ENCODE results near the gene FMNL1.
A peak's percentile ranks its signal among the peaks of the same experiment; 100 is the strongest.

The FMNL1 gene

DNA sequence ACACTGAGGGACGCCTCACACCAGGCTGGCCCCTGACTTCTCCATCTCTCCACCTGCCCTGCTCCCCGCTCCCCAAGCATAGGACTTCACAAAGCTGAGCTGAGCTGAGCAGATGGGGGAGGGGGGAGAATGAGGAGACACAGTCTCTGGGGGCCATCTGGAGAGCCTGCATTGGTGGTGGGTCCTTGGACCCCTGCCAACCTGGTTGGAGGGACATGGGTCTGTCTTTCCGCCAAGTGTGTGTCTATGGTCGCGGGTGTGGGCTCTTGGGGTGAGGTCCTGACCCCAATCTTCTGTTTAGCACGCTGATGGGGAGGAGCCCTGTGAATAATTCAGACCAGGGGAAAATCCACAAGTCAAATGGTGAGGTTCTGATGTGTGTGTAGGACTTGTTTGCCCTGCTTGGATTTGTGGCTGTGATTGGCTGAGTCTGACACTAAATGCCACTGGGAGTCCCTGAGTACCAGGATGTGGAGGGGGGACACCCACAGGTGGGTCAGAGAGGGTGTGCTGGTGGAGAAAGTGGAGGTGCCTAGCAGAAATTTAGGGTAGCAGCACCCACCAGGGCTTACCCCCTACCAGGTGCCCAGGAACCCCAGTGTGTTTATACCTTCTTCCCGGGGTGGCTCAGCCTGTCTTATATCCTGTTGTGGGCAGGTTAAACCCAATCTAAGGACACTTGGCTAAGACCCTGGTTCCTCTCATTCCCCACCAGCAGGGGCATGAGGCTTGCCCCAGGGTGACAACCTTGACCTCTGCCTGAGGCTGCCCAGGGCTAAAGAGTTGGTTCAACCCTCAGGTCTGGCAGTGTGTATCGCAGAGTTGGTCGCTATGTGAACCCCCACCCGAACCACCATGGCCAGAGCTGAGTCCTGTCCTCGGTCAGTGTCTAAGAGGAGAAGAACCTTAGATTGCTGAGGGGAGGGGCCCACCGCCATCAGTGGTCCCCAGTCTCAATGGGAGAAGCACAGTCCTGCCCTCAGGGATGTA is 2.1 kb downstream of the FMNL1 start:
- peak; percentile 62 for DNase-seq

DNA sequence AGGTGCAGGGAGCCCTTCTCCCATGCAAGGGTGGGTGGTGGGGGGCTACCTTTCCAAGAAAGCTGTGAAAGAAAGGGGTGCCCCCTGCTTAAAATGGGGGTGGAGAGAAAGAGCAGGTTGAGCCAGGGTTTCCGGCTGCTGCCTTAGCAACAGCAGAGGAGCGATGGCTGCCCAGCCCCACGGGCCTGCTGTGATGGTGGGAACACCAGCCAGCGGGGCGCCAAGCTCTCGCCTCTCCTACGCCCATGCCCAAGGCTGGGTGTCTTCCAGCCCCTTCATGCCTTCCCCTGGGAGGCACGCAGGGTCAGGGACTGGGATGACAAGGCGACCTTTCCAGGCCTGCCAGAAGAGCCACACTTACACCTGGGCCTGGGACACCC is 3.0 kb downstream of the FMNL1 start:
- peak; percentile 61 for DNase-seq

DNA sequence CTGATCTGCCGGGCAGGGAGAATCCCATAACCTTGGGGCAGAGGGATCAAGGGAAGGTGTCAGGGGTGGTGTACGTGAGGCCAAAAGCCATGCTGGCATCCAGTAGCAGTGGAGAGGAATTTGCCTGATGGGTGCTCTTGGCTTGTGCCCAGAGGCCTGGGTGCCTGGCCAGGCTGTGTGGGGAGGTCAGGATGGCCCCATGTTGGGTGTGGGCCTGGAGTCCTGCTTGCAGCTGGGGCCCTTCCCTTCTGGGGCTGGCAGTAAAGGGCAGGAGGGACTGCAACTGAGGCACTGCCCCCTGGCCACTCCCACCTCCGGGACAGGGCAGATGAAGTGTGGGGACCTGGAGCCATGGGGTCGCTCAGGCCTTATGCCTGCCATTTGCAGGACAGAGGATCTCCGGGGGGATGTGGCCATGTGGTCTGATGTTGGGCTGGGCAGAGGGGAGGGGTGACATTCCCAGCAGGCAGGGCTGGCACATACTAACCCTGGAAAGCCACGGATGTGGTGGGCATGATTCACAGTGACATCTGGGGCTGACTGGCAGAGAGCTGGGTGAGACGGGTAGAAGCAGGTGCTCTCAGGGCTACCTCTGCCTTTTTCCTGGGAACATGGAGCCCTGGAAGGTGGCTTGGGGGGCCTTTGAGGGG is 3.5 kb downstream of the FMNL1 start:
- peak; percentile 78 for DNase-seq

DNA sequence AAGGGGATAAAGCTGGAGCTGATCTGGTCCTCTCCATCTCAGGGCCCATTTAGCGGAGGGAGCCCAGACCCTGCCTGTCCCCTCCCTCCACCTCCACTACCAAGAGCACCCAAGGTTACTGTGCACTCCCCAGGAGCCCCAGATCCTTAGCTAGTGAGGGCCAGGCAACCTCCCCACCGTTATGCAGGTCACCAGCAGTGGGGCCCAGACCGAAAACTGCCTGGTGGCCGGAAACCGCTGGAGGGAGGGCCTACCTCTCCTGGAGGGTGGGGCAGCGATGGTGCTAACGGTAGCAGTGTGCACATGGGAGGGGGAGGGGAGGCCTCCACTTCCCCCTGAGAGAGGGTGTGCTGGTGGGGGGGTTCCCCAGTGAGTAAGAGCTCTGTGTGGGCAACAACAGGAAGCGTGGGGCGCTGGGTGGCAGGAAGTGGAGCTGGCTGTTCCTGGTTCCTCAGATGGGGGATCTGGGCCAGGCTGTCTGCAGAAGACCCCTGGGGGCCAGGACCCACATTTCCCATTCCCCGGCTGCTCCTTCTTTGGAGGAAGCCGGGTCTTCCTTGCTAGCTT is 4.4 kb downstream of the FMNL1 start:
- DNase-seq = peak; percentile 99

DNA sequence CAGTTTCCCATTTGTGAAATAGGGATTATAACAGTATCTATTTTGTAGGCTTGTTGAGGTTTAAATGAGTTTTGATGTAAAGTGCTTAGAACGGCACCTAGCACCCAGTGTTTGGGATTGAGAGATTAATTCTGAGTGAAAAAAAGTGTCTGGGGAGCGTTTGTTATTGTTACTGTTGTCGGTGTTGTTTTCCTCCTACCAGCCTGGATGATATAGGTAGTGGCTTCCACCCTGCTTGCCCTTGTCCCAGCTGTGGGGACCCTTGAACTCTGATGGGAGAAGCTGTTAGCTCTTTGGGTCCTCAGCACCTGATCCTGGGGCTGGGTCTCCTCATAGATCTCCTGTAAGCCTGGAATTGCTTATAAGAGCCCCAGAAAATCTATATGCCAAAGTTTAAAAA is 4.9 kb downstream of the FMNL1 start:
- peak; percentile 30 for DNase-seq

DNA sequence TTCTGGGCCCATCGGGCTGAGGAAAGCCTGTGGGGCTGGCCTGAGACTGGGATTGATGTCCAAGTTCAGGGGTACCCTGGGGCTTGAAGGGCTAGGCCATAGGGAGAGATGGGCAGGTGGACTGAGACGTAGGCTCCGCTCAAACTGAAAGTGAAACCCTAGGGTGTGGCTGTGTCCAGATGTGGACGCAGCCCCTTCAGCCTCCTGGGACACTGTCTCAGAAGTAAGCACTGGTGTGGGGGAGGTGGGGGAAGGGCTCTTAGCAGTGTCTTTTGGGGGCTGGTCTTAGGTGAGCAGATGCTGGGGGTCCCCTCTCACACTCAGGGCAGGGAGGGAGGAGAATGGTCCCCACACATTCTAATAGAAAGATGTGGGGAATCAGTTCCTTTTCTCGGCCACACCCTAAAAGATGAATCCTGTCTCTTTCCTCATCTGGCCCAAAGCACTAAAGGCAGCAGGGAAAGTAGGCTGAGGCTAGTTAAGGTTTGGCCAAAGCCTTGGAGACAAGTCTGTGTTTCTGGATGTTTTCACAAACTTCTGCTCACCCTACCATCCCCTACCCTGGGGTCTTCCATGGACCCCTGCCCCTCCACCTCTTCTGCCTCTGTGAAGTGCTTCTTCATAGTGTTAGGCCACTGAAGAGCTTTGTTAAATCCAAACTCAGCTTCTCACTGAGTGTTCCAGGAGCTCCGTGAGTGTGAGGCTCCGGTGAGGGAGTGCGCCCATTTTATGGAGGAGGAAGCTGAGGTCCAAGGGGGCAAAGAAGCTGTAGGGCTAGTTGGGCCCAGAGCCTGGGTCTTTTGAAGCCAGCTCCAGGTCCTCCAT is 5.6 kb downstream of the FMNL1 start:
- DNase-seq = peak; percentile 48

DNA sequence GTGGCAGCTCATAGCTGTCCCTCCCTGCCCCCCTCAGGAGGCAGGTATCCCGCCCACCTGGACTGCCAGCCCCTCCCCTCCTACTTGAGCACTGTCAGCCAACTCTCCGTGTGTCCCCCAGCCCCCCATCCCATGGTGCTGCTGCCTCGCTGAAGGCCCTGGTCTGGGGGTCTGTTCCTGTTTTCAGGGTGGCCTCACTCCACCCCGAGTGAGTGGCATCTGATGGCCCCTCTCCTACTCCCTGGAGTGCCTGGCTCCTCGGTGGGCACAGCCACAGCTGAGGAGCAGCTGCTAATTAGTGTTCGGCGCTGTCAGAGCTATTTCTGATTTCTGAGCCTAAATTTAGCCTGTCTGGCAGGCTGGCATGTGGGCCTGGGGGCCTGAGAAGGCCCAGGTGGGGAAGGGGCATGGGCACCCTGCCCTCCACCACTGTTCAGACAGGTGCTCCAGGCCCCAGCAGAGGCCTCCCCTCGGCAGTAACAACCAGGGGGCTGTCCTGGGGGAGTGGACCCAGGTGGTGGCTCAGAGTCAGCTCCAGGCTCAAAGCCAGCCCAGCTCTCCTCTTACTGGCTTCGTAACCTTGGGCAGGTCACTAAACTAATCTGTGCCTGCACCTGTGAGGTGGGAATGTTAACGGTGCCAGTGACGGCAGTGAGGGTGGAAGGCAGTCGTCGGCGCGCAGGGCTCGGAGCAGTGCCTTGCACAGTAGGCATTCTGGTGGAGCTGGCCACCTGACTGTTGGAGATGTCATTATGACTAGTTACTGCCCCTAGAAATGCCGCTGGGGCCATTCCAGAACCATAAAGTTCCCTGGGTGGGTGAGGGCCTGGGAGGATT is 6.5 kb downstream of the FMNL1 start:
- DNase-seq = peak; percentile 55

DNA sequence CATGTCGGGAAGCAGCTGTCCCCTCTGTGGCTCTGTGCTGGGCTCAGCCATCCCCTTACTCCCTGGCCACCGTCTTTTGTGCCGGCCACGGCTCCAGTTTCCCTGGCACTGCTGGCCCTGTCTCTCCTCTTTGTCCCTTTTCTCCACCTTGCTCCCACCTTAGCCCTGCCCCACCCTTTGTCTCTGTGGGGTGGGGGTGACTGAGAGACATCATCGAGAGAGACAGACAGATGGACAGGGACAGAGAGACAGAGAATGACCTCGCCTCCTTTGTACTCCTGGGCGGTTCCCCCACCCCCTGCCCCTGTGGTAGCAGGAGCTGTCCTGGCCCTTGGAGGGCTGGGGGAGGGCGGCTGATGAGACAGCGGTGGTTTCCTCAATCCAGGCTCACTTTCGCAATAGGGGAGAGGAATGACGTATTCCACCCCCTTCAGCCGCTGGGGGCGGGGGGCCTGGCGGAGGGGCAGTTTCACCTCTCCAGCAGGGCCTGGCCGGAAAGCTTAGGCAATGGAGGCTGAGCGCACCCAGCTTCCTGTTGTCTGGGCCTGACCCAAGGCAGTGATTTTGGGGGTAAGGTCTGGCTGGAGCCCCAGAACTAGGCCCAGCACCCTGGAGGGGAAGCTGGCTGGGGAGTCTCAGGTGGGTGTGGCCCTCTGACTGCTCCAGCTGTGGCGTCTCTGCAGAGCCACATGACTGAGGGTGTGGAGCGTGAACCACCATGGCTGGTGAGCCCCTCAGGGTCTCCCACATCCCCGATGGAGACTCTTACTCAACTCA is 7.3 kb downstream of the FMNL1 start:
- peak; percentile 85 for DNase-seq

DNA sequence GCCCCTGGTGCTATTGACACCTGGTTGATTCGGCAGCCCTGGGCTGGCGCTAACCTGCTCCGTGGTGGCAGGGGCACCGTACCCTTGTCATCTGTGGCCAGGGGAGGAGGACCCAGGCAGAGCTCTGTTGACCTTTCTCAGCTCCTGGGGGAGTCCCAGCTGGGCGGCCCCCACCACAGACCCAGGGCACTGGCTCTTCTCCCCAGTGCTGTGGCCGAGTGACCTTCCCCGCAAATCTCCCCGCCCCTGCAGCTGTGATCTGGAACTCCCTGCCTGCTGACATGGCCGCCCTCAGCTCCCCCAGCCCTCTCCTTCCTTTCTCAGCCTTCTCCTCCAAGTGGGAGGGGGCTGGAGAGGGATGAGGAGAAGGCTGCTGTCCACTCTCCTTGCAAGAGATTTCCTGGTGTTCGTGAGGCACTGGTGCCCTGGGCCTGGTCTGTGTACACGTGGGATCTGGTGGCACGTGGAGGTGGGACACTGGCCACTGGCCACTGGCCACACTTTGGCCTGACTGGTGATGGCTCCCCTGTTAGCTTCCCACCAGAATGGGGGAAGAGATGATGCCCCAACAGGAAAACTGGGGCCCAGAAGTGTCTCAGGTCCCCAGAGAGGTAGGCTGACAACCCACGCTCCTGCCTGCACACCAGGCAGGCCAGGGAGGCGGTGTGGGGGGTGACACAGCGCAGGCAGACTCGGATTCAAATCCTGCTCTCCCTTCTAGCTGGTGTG is 8.2 kb downstream of the FMNL1 start:
- DNase-seq = peak; percentile 18

DNA sequence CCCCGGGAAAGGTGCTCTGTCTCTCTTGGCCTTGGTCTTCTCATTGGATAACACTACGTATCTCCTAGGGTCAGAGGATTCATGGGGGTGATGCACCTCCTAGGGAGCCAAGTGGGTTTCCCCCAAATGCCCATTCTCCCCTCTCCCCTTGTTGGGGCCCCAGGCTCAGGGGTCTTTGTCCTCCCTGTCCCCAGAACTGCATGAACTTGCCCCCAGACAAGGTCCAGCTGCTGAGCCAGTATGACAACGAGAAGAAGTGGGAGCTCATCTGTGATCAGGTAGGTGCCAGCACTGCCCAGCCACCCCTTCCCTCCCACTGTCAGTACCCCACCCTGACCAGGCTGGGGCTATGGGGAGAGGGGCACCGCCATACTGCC is 8.7 kb downstream of the FMNL1 start:
- DNase-seq = no peak

DNA sequence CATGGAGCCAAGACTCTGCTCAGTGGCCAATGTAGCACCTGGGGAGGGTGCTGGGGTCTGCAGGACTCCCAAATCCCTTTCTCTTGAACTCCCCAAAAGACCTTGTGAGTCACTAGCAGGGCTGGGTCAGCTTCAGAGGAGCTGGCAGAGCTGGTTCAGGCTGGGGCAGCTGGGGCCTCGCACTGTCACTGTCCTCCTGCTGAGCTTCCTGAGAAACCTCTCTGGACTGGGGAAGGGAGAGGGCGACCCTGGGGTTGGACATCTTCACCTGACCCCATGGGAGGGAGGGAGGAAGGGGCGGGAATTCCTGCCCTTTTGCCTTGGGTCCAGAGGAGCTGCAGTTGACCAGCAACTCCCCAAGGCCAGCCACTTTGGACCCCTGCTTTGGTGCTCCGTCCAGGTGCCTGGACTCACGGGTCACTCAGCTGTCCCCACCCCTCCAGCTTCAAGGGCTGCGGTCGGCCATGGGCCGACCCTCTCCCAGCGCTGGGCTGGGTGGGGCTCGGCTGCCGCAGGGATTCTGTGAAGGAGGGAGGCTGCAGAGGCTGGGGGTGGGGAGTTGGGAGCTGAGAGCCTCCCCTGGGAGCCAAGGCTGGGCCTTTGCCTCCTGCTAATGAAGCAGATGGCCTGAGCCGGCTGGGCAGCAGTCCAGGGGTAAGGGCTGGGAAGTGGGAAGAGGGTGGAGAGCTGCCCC is 9.2 kb downstream of the FMNL1 start:
- DNase-seq = peak; percentile 22

DNA sequence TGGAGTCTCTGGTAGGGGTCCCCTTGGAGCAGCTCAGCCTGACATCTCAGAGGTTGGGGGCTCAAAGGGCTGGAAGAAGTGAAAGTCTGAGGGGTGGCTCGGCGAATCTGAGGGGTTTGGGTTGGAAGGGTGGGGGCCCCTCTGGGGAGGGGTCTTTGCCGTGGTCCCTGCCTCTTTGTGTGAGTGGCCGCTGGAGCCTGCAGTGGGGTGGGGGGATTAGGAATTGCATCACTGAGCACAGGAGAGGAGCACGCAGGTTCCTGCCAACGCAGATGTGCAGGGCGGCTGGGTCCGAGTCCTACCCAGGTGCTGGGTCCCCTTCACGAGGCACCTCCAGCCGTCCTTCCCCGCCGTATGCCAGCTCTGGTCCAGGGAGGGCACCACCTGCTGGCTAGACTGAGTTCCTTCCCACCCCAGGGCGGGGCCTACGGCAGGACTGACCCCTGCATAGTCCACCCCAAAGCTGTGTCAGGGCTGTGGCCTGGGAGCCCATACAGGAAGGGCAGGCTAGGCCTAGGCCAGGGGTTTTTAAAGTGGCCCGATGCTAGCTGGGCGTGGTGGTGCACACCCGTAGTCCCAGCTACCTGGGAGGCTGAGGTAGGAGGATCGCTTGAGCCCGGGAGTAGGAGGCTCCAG is 9.9 kb downstream of the FMNL1 start:
- peak; percentile 60 for DNase-seq

DNA sequence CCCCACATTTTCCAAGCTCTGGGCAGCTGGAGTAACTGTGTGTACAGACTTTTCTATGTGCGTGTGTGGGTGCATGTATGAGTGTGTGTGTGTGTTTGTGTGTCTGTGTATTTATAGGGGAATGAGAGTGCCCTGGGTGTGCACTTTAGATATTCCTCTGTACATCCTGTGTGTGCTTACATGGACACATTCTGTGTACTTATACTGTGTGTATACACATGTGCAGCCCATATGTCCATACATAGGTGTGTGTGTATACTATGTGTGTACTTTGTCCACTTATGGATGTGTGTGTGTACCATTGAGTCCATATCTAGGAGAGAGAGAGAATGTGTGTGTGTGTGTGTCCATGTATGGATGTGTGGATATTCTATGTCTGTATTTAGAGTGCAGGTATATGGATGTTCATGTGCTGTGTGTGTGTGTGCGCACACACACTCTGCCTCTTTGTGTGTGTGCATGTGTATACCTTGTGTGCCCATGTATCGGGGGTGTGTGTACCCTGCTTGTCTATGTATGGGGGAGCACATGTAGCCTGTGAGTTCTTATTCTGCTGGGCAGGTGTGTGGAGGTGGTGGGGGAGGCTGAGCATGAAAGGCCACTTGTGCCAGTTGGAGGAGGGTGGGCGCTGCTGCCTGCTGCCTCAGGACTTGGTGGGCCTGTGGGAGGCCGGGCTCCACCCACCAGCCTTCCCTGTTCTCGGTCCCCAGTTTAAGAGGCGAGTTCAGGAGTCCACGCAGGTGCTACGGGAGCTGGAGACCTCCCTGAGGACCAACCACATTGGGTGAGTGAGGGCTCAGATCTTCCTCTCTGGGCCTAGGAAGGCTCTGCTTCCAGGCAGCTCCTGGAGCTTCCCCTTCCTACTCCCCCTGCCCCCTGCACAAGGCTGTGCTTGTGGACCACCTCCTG is 11.1 kb downstream of the FMNL1 start:
- DNase-seq = no peak

DNA sequence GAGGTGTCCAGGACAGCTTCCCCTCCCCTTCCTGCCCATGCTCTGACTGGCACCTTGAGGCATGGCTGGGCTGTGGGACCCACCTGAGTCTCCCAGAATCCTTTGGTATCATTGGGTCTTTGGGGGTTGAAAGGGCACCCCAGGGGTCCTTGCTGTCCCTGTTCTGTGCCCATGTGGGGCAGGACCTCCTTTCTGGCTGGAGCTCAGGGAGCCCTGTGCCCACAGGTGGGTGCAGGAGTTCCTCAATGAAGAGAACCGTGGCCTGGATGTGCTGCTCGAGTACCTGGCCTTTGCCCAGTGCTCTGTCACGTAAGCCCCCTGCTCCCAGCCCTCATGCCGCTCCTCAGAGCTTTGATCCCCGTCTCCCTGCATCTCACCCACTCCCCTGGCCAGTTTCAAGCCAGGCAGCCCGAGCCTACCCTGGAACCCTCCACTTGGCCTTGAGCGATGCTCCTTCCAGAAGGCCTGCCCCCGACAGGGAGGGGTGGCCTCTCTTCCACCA is 11.8 kb downstream of the FMNL1 start:
- DNase-seq = no peak

DNA sequence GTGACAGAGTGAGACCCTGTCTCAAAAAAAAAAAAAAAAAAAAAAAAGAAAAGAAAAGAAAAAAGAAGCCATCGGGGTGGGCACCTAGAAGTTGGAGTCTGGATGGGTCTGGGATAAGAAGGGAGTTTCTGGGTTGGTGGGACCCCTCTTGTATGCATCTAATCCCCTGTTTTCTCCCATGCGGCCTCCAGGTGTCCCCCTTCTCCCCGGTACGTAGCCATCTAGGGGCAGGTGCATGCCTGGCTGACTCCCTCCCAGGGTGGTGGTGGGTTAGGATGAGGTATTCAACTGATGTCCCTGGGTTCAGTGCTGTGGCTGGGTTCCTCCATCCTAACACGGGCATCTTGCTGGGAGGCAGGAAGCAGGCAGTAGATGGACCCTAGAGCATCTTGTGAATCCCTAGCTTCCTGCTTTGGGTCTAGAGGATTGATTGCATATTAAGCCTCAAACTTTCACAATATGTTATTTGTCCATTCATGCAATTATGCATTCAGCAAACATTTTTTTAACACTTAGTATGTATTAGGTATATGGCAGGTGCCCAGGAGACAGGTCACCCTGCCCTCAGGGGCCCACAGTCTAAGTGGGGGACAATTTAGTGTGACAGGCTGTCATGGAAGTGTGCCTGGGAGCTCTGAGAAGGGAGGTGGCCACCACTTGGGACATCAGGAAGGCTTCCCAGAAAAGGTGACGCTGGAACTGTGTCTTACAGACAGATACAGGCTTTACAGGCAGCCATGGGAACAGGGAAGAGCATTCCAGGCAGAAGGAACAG is 13.1 kb downstream of the FMNL1 start:
- peak; percentile 73 for DNase-seq

DNA sequence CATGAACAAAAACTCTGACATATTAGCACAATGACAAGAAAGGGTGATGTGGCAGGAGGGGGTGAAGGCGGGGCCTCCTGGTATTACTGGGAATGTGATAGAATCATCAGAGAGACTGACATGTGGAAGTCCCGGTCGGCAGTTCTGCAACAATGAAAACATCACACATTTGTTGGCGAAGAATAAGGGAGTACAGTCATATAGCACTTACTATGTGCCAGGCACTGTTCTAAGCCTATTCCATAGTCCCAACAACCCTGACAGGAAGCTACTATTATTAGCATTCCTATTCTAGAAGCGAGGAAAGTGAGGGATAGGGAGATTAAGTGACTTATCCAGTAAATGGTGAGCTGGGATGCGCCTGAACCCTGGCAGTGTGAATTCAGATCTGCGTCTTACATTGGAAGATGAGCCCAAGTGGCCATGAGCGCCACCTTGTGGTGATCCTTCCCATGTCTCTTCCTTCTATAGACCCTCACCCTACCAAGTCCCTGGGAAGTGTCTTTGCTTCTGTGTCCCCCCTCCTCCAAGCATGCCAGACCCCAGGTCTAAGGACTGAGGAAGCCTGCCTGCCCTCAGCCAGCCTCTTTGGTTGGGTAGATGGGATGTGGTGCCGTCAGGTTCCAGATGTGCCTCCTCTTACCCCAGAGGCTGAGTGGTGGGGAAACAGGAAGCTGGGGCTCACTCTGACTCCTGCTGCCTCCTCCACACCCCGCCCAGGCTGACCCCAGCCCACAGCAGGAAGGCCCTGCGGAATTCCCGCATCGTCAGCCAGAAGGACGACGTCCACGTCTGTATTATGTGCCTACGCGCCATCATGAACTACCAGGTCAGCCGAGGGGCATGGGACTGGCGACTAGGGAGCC is 14.0 kb downstream of the FMNL1 start:
- DNase-seq = peak; percentile 93

All from CD4-positive, alpha-beta T cell treated with Interleukin-17A for 4 hours (primary cell).